Activated CD4-positive, alpha-beta T cell treated with anti-CD3 and anti-CD28 coated beads for 36 hours (primary cell): ENCODE data around the gene TRIM29. TPM values are rescaled to one million over a fixed set of nuclear protein-coding genes. Genes with fewer than 3 reads are reported as not detected.

Experiments used
- ATAC-seq: fragments of 200-7000 bp; cut with Tn5 transposase; one replicate; pipeline ENCODE4 v1.10.0; 2021; ENCODE audit warnings: mild to moderate bottlenecking, moderate library complexity
- CTCF ChIA-PET: fragments of 350-600 bp; sonication (Branson Sonifier 250); formaldehyde crosslinking; loops from one replicate; lab custom pipeline; 2021; ENCODE audit warnings: antibody characterized with exemption; lab: Charles Lee
- POLR2A ChIA-PET: fragments of 350-600 bp; sonication (Branson Sonifier 250); formaldehyde crosslinking; loops from one replicate; lab custom pipeline; 2021; ENCODE audit warnings: antibody characterized with exemption, inconsistent platforms; lab: Charles Lee
- DNase-seq: peaks from one replicate; pipeline ENCODE4 v3.0.0-alpha.2; 2020
- H3K27ac Mint-ChIP-seq: one replicate; pipeline ENCODE4 v1.8.0; 2021; ENCODE audit warnings: mixed read lengths
- H3K27me3 Mint-ChIP-seq: one replicate; pipeline ENCODE4 v1.8.0; 2021; ENCODE audit warnings: mixed read lengths
- H3K36me3 Mint-ChIP-seq: one replicate; pipeline ENCODE4 v1.8.0; 2021; ENCODE audit warnings: low read depth, mixed read lengths
- H3K4me1 Mint-ChIP-seq: one replicate; pipeline ENCODE4 v1.8.0; 2021; ENCODE audit warnings: mixed read lengths
- H3K4me3 Mint-ChIP-seq: one replicate; pipeline ENCODE4 v1.8.0; 2021; ENCODE audit warnings: mild to moderate bottlenecking, moderate library complexity, mixed read lengths
- H3K9me3 Mint-ChIP-seq: one replicate; pipeline ENCODE4 v1.8.0; 2021; ENCODE audit warnings: low read depth, mixed read lengths
- intact Hi-C, 2 experiments: fragments of 100-400 bp; cut with DNase I in 1 of 2; cut with micrococcal nuclease in 1 of 2; formaldehyde crosslinking; loops; one replicate each; pipeline versions ENCODE4 v1.14.2 to v1.15.1; 2022 to 2024; cut with DNase I, micrococcal nuclease
- total RNA-seq, 2 experiments: library from RNA; stranded (reverse); gene quantifications; one replicate each; pipeline ENCODE4 v1.2.3, GENCODE V29; 2021

The TRIM29 gene, protein sequence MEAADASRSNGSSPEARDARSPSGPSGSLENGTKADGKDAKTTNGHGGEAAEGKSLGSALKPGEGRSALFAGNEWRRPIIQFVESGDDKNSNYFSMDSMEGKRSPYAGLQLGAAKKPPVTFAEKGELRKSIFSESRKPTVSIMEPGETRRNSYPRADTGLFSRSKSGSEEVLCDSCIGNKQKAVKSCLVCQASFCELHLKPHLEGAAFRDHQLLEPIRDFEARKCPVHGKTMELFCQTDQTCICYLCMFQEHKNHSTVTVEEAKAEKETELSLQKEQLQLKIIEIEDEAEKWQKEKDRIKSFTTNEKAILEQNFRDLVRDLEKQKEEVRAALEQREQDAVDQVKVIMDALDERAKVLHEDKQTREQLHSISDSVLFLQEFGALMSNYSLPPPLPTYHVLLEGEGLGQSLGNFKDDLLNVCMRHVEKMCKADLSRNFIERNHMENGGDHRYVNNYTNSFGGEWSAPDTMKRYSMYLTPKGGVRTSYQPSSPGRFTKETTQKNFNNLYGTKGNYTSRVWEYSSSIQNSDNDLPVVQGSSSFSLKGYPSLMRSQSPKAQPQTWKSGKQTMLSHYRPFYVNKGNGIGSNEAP
- not detected for total RNA-seq

DNA sequence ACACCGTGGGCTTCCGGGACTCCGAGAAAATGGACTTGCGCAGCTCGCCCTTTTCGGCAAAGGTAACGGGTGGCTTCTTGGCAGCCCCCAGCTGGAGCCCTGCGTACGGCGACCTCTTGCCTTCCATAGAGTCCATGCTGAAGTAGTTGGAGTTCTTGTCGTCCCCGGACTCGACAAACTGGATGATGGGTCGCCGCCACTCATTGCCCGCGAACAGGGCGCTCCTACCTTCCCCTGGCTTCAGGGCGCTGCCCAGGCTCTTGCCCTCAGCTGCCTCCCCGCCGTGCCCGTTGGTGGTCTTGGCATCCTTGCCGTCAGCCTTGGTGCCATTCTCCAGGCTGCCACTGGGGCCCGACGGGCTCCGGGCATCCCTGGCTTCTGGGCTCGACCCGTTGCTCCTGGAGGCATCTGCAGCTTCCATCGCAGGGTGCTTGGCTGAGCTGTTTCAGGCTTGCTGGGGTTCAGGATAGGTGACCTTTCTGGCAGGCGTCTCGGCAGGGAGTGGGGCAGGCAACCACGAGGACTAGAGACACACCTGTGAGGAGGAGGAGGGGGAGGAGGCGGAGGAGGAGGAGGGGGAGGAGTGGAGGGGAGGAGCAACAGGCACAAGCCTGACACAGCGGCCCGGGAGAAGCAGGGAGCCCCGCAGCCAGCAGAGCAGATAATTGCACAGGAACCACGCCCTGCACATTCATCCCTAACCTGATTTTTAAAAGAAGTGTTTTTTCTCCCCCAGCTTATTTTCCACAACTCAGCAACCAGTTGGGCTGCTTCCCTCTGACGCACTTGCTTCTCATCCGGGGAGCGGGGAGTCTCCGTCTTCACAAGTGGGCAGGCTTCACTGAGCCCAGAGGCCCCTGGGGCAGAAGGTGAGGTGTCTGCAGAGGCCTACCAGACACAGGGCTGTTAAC lies at the start of gene TRIM29:
Gene TRIM29 (minus strand): TSS at position 503 of the 911 bp plus-strand sequence. CDS start 82 bp downstream, at position 421.
- intact Hi-C loops = no loop called here
- no peak for DNase-seq
- ChIA-PET POLR2A (no interaction called here), CTCF (interaction anchor here (0.7 to 0.8 kb wide), 2 partner anchors 651 to 667 kb away, joined by 3 read pairs; no protein-coding TSS in a partner anchor)
- Mint-ChIP-seq H3K9me3 (no peaks in the 10 kb centered on the region), H3K27ac (no peak within 1 kb of the TSS), H3K36me3 (no peaks in the 10 kb centered on the region), H3K27me3 (peaks cover 4% of the 10 kb centered on the region), H3K4me1 (no peaks in the 10 kb centered on the region), H3K4me3 (no peak within 1 kb of the TSS)
- no peak for ATAC-seq

DNA sequence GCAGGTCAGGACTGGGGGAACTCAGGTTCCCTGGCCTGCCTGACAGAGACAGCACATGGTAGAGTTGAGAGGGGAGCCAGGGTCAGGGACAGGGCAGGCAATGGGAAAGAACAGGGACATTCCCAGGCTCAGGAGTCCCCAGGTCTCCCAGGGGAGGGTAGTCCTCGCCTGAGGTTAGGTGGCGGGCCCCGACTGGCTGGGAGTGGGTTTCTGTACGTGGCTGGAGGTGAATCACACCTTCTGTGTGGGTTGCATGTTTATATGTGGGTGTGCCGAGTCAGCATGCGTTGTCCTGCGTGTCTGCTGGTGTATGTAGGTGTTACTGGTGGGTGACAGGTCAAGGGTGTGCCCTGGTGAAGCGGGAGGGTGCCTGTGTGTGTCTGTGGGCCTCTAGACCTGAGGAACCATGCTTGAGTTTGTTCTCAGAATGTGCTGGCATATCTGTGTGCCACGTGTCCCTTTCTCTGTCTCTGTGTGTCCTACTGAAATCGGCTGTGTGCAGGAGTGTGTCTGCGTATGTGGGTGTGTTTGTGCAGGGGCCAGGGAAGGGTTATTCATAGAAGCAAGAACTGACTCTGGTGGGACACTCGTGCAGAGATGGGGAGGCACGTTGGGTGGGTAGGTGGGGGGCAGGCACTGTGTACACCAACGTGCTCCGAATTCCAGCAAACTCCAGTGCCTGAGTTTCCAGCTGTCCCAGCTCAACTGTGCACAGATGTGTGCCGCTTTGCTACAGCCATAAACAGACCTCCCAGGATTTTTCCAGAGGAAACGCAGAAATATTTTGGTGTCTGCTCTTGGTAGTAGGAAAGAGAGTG lies 49.1 kb upstream of the TRIM29 start:
- ChIA-PET CTCF (interaction anchor here (0.7 kb wide), 1 partner anchor 47 kb away, joined by 3 read pairs; no protein-coding TSS in a partner anchor), POLR2A (no interaction called here)
- Mint-ChIP-seq H3K27me3 (peaks cover 7% of the 10 kb centered on the region), H3K9me3 (no peaks in the 10 kb centered on the region), H3K4me1 (peaks cover 10% of the 10 kb centered on the region), H3K4me3 (no peak overlapping the region), H3K27ac (peak overlapping the region; percentile 4), H3K36me3 (no peaks in the 10 kb centered on the region)
- ATAC-seq (peak; percentile 75), DNase-seq (peak; percentile 48)
- intact Hi-C loops = no loop called here

DNA sequence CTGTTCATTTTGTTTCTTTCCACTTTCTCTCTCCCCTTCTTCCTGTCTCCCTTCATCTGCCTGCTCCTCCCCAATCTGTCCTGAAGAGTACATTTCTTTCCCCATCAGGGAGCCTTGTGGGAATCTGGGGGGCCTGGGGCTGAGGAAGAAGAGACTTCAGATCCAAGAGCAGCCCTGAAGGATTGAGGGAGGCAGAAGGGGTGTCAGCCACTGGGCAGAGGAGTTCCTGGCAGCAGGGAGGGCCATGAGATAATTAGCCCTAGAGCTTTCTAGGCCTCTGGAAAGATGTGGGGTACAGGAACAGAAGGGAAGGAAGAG lies 48.5 kb upstream of the TRIM29 start:
- POLR2A ChIA-PET = no interaction called here
- H3K27me3 Mint-ChIP-seq = peaks cover 7% of the 10 kb centered on the region
- H3K4me3 Mint-ChIP-seq = no peak overlapping the region
- no peak overlapping the region for H3K27ac Mint-ChIP-seq
- ATAC-seq (no peak), DNase-seq (no peak)
- no peaks in the 10 kb centered on the region for H3K36me3 Mint-ChIP-seq
- intact Hi-C loops = no loop called here
- H3K9me3 Mint-ChIP-seq = no peaks in the 10 kb centered on the region
- CTCF ChIA-PET = no interaction called here
- peaks cover 10% of the 10 kb centered on the region for H3K4me1 Mint-ChIP-seq

DNA sequence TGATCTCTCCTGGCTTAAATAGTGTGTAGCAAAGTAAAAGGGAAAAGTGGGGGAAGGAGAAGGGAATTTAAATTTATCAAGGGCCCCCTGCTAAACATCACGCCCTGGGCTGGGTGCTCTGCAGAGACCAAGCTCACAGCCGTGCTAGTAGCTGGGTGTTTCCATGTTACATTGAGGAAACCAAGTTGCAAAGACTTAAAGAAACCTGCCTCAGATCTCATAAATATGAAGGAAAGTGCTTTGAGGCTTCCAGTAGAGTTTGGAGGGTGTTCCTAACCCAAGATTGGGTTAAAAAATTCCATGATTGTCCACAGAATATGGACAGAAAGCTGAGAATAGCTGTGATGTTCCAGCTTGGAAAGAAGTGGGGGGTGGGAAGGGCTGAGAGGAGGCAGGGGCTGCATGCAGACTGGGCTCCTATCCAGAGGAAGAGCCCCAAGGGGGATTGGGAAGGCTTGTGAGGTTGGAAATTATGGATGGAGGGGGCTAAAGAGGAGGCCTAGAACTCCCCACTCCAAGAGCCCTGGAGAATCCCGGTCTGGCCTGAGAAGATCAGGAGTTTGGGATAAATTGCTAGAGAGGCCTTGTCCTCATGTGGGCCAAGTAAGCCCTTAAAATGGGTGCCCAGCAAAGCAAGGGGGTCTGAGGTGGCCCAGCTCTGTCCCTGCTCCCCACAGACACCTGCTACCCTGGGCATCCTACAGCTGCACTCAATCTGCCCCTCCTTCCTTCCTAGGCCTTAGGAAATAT lies 48.0 kb upstream of the TRIM29 start:
- POLR2A ChIA-PET = no interaction called here
- H3K4me3 Mint-ChIP-seq = no peak overlapping the region
- H3K4me1 Mint-ChIP-seq = peaks cover 10% of the 10 kb centered on the region
- H3K27ac Mint-ChIP-seq = no peak overlapping the region
- H3K36me3 Mint-ChIP-seq = no peaks in the 10 kb centered on the region
- DNase-seq = no peak
- intact Hi-C loops = no loop called here
- peaks cover 7% of the 10 kb centered on the region for H3K27me3 Mint-ChIP-seq
- CTCF ChIA-PET = no interaction called here
- no peaks in the 10 kb centered on the region for H3K9me3 Mint-ChIP-seq
- no peak for ATAC-seq

DNA sequence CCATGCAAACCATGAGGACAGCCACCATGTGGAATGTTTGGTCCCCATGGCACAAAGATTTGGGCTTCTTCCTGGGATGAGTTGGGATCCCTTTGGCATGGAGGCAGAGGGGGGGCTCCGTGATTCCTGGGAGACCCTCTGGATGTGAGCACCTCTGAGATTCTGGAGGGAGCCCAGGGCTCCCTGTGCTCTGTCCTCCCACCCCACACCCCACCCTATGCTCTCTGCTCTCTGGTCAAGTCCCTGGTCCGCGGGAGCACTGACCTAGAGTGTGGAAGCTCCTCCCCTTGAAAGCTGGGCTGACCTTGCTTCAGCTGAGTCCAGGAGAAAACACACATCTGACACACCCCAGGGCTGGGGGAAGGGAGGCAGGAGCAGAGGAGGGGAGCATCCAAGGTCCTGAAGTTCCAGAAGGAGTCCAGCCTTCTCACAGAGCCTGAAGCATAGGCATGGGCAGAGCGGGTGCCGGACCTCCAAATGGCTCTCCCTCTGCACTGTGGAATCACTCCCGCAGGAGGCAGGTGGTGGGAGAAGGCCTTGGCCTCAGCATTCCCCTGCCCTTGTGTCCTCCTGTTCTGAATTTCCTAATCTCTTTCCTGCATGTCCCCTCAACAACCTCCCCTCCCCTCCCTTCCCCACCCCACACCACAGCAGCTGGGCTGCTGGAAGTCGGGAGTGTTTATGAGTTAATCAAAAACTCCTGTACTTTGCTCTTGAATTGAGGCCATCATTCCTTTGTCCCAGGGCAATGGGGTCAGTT lies 47.2 kb upstream of the TRIM29 start:
- ChIA-PET CTCF (no interaction called here), POLR2A (no interaction called here)
- DNase-seq = no peak
- Mint-ChIP-seq H3K36me3 (no peaks in the 10 kb centered on the region), H3K27me3 (peaks cover 7% of the 10 kb centered on the region), H3K9me3 (no peaks in the 10 kb centered on the region), H3K4me3 (no peak overlapping the region), H3K4me1 (peaks cover 10% of the 10 kb centered on the region), H3K27ac (no peak overlapping the region)
- intact Hi-C loops = no loop called here
- ATAC-seq = no peak

DNA sequence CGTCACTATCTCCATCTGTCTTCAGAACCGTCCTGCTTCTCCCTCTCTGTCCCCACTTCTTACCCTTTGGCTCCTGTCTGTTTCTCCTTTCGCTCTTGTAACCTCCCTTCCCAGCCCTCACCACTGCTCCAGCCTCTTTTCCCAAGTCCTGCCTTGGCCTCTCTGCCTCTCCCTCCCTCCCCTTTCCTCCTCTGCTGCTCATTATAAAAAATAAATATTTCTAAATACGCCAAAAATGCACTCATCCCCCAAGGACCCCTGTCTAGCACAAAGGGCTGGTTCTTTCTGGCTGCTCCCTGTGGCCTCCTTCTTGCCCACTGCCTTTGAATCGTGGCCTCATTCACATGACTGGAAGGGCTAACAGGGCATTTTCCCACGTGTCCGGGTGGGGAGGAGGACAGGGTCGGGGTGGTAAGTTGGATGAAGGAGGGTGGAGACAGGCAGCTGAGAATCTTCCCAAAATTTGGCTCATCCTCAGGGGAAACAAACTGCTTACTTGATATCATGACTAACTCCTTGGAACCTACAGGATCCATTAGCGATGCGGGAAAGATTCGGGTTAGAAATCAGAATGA lies 46.5 kb upstream of the TRIM29 start:
- peaks cover 7% of the 10 kb centered on the region for H3K27me3 Mint-ChIP-seq
- H3K9me3 Mint-ChIP-seq = no peaks in the 10 kb centered on the region
- H3K36me3 Mint-ChIP-seq = no peaks in the 10 kb centered on the region
- no peak overlapping the region for H3K4me3 Mint-ChIP-seq
- ChIA-PET POLR2A (no interaction called here), CTCF (no interaction called here)
- H3K27ac Mint-ChIP-seq = no peak overlapping the region
- ATAC-seq (no peak), DNase-seq (no peak)
- peaks cover 10% of the 10 kb centered on the region for H3K4me1 Mint-ChIP-seq
- intact Hi-C loops = no loop called here

DNA sequence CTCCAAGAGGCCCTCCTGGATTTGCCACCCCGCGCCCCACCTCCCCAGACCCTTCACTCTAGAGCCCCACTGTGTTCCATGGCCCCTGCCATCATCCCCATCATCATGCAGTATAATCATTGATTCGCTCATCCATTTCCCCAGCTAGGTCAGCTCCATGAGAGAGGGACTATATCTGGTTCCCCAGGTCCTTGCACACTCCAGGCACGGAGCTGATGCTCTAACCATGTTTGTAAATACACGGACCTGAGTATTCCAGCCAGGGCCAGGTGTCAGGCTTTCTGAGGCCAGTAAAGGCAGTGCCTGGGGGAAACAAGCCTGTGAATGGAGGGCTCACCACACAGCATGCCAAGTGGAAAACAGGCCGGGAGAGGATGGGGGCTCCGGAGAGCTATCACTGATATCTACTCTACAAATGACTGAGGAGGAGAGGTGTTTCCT lies 45.8 kb upstream of the TRIM29 start:
- peaks cover 7% of the 10 kb centered on the region for H3K27me3 Mint-ChIP-seq
- intact Hi-C loops = no loop called here
- CTCF ChIA-PET = no interaction called here
- no peak overlapping the region for H3K27ac Mint-ChIP-seq
- H3K36me3 Mint-ChIP-seq = no peaks in the 10 kb centered on the region
- no peak overlapping the region for H3K4me3 Mint-ChIP-seq
- ATAC-seq (no peak), DNase-seq (no peak)
- peaks cover 10% of the 10 kb centered on the region for H3K4me1 Mint-ChIP-seq
- POLR2A ChIA-PET = no interaction called here
- no peaks in the 10 kb centered on the region for H3K9me3 Mint-ChIP-seq

DNA sequence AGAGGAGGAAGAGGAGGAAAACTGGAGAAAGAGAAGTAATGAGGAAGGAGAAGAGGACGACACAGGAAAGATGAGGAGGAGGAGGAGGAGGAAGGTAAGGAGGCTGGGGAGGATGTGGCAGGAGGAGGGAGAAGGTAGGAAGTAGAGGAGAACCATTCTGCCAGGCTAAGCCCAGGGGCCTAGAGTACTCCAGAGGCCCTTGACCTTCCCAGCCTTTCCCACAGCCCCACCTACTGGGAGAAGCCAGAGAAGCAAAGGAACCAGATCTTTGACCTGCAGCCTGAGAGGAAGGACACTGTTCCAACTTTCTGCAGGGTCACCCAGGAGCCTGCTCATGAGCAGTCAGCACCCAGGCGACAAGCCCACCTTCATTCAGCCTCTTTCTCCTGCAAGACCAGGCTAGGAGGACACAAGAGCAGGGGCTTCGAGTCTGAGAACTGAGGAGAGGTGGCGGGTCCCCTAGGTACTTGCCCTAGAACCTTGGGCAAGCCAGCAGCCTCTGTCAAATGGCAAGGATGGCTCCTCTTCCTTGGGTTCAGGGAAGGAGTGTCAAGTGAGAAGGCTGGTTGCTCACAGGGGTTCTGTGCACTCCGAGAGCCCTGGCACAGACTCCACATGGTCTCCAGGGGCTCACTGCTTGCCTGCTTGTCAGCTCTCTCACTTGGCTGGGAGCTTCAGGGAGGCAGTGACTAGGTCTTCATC lies 45.0 kb upstream of the TRIM29 start:
- Mint-ChIP-seq H3K4me3 (no peak overlapping the region), H3K36me3 (no peaks in the 10 kb centered on the region), H3K4me1 (peaks cover 10% of the 10 kb centered on the region), H3K9me3 (no peaks in the 10 kb centered on the region), H3K27ac (no peak overlapping the region), H3K27me3 (peaks cover 5% of the 10 kb centered on the region)
- ATAC-seq = no peak
- CTCF ChIA-PET = no interaction called here
- DNase-seq = no peak
- intact Hi-C loops = no loop called here
- POLR2A ChIA-PET = no interaction called here

DNA sequence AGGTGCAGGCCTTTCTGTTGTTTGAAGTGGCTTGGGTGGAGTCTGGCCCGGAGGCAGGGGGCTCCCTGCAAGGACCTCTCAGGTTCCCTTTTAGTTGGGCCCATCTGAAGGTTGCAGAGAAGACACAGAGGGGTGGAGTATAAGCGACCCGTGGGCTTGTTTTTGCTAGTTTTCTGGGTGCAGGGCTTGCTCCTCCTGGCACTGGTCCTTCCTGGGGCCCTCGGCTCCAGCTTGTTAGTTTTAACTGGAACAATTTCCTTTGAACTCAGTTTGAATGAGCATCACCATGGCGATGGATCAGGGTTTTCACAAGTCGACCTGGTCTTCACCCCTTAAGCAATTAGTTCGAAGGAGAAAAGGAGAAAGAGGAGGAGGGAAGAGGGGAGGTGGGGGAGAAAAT lies 44.5 kb upstream of the TRIM29 start:
- CTCF ChIA-PET = no interaction called here
- DNase-seq = no peak
- no peak for ATAC-seq
- H3K36me3 Mint-ChIP-seq = no peaks in the 10 kb centered on the region
- no peaks in the 10 kb centered on the region for H3K9me3 Mint-ChIP-seq
- intact Hi-C loops = no loop called here
- H3K4me3 Mint-ChIP-seq = no peak overlapping the region
- peaks cover 10% of the 10 kb centered on the region for H3K4me1 Mint-ChIP-seq
- POLR2A ChIA-PET = no interaction called here
- H3K27ac Mint-ChIP-seq = no peak overlapping the region
- peaks cover 5% of the 10 kb centered on the region for H3K27me3 Mint-ChIP-seq
